CD14-positive monocyte (primary cell): ENCODE measurements around the gene XPO6. TPM values are rescaled to one million over a fixed set of nuclear protein-coding genes. Genes with fewer than 3 reads are reported as not detected.

Source experiments
- DNase-seq, 3 donors: peaks; one replicate each; pipeline ENCODE4 v3.0.0-alpha.2; 2011 to 2022
- H2AFZ ChIP-seq: 2 replicates; pipeline ENCODE4 v1.6.0; 2012; ENCODE audit warnings: mild to moderate bottlenecking, low read depth, low read length, inconsistent platforms; ENCODE audit not compliant: insufficient read depth, poor library complexity, severe bottlenecking
- H3K27ac ChIP-seq, 2 donors: 1 replicate in 1 of 2; 2 replicates in 1 of 2; pipeline ENCODE4 v1.5.1; 2012 to 2013; ENCODE audit warnings: low read length in 2 of 2, control low read depth in 1 of 2, inconsistent platforms in 1 of 2, low read depth in 1 of 2, mild to moderate bottlenecking in 1 of 2
- H3K27me3 ChIP-seq, 2 donors: one replicate each; pipeline versions ENCODE4 v1.6.0 to v1.6.1; 2011 to 2013; ENCODE audit warnings: low read length in 2 of 2; ENCODE audit not compliant: control insufficient read depth in 2 of 2, insufficient read depth in 2 of 2
- H3K36me3 ChIP-seq, 2 donors: replicated peaks in 1 of 2; 1 replicate in 1 of 2; 2 replicates in 1 of 2; pipeline versions ENCODE4 v1.5.1 to v1.6.1; 2012 to 2013; ENCODE audit warnings: low read length in 2 of 2, control low read depth in 1 of 2, inconsistent platforms in 1 of 2, mild to moderate bottlenecking in 1 of 2; ENCODE audit not compliant: insufficient read depth in 2 of 2, control insufficient read depth in 1 of 2
- H3K4me1 ChIP-seq, 2 donors: 1 replicate in 1 of 2; 2 replicates in 1 of 2; pipeline versions ENCODE4 v1.5.1 to v1.6.1; 2012 to 2013; ENCODE audit warnings: low read length in 2 of 2, control low read depth in 1 of 2, inconsistent platforms in 1 of 2, mild to moderate bottlenecking in 1 of 2, moderate library complexity in 1 of 2; ENCODE audit not compliant: insufficient read depth in 2 of 2, control insufficient read depth in 1 of 2
- H3K4me2 ChIP-seq: replicated peaks from 2 replicates; pipeline ENCODE3; 2012; ENCODE audit warnings: low read length, moderate library complexity, mild to moderate bottlenecking; ENCODE audit not compliant: poor library complexity, severe bottlenecking; ENCODE audit errors: extremely low read depth
- H3K4me3 ChIP-seq, 3 experiments: fragments of 200-600 bp in 1 of 3; sonication (generic) in 1 of 3; replicated peaks in 1 of 3; 1 replicate in 2 of 3; 2 replicates in 1 of 3; pipeline ENCODE4 v1.5.1; 2011 to 2013; ENCODE audit warnings: low read length in 3 of 3, mild to moderate bottlenecking in 3 of 3, control low read depth in 2 of 3, low read depth in 2 of 3, inconsistent platforms in 1 of 3, moderate library complexity in 1 of 3
- H3K79me2 ChIP-seq: 2 replicates; pipeline ENCODE4 v1.6.0; 2012; ENCODE audit warnings: mild to moderate bottlenecking, control low read depth, inconsistent platforms, low read length, moderate library complexity; ENCODE audit not compliant: insufficient read depth
- H3K9ac ChIP-seq: 2 replicates; pipeline ENCODE4 v1.6.0; 2017; ENCODE audit warnings: low read length, mild to moderate bottlenecking; ENCODE audit not compliant: insufficient read depth, poor library complexity, severe bottlenecking
- H3K9me3 ChIP-seq, 2 donors: replicated peaks in 1 of 2; 1 replicate in 1 of 2; 2 replicates in 1 of 2; pipeline versions ENCODE4 v1.5.1 to v1.6.1; 2012 to 2013; ENCODE audit warnings: low read length in 2 of 2, control low read depth in 1 of 2; ENCODE audit not compliant: control insufficient read depth in 1 of 2, insufficient read depth in 1 of 2
- H4K20me1 ChIP-seq: 2 replicates; pipeline ENCODE4 v1.6.0; 2012; ENCODE audit warnings: mild to moderate bottlenecking, low read length, control low read depth, moderate library complexity; ENCODE audit not compliant: insufficient read depth
- H3K27ac Mint-ChIP-seq, 7 donors: one replicate each; pipeline ENCODE4 v1.8.0; 2020; ENCODE audit warnings: mild to moderate bottlenecking in 7 of 7, mixed read lengths in 7 of 7, moderate library complexity in 6 of 7, inconsistent platforms in 2 of 7
- H3K27me3 Mint-ChIP-seq, 3 donors: one replicate each; pipeline ENCODE4 v1.8.0; 2021 to 2022; ENCODE audit warnings: low read depth in 3 of 3, mild to moderate bottlenecking in 3 of 3, mixed read lengths in 3 of 3, moderate library complexity in 3 of 3, inconsistent platforms in 1 of 3
- H3K36me3 Mint-ChIP-seq, 2 donors: one replicate each; pipeline ENCODE4 v1.8.0; 2020; ENCODE audit warnings: mixed read lengths in 2 of 2, inconsistent platforms in 1 of 2, mild to moderate bottlenecking in 1 of 2
- H3K4me1 Mint-ChIP-seq: one replicate; pipeline ENCODE4 v1.8.0; 2020; ENCODE audit warnings: mild to moderate bottlenecking, mixed read lengths
- H3K4me3 Mint-ChIP-seq, 2 donors: one replicate each; pipeline ENCODE4 v1.8.0; 2020; ENCODE audit warnings: mild to moderate bottlenecking in 2 of 2, mixed read lengths in 2 of 2, moderate library complexity in 1 of 2
- H3K9me3 Mint-ChIP-seq, 7 donors: one replicate each; pipeline ENCODE4 v1.8.0; 2020 to 2022; ENCODE audit warnings: mixed read lengths in 7 of 7, mild to moderate bottlenecking in 6 of 7, moderate library complexity in 6 of 7, inconsistent platforms in 2 of 7
- CTCF ChIP-seq: fragments of 200-600 bp; IDR thresholded peaks from one replicate; pipeline ENCODE4 v1.8.0; 2022; ENCODE audit warnings: antibody characterized with exemption, mild to moderate bottlenecking
- WGBS: methylation state at CpG from one replicate; pipeline ENCODE4 v1.1.5; 2013; ENCODE audit warnings: missing lambda C conversion rate; ENCODE audit not compliant: insufficient coverage; 5-methylcytosine and 5-hydroxymethylcytosine counted together
- intact Hi-C, 2 donors: fragments of 100-400 bp; cut with micrococcal nuclease; formaldehyde crosslinking; loops; one replicate each; pipeline versions ENCODE4 v1.15.0 to v1.15.1; 2023
- polyA plus RNA-seq, 3 donors: library from polyadenylated mRNA; depleted of rRNA in 1 of 3; unstranded in 2 of 3; stranded (reverse) in 1 of 3; fragments of 300-500 nt in 2 of 3; fragments of >200 nt in 1 of 3; fragmentation: Illumina TruSeq in 2 of 3; gene quantifications; 1 replicate in 2 of 3; 2 replicates in 1 of 3; pipeline ENCODE4 v1.2.3, GENCODE V29; 2012 to 2021

Gene XPO6
- polyA plus RNA-seq, 3 donors: 35.7 to 166 (median 38.3) TPM

GRCh38 chr16:28139530-28139929, 72.2 kb downstream of the XPO6 start:
- H3K4me1 ChIP-seq: peaks cover 36 to 45% of the 10 kb centered on the region in 2 donors
- peaks cover 44% of the 10 kb centered on the region for H3K4me1 Mint-ChIP-seq
- no peaks in the 10 kb centered on the region for H3K27me3 Mint-ChIP-seq
- H3K36me3 Mint-ChIP-seq: peaks cover 53 to 69% of the 10 kb centered on the region in 2 donors
- H3K4me3 ChIP-seq: no peak overlapping the region
- peaks cover 23% of the 10 kb centered on the region for H4K20me1 ChIP-seq
- H3K36me3 ChIP-seq: peaks cover 34 to 68% of the 10 kb centered on the region in 2 donors
- H3K4me3 Mint-ChIP-seq: no peak overlapping the region
- H3K4me2 ChIP-seq: no peak overlapping the region
- intact Hi-C loops: no loop called here
- H2AFZ ChIP-seq: no peak overlapping the region
- peaks cover 47% of the 10 kb centered on the region for H3K79me2 ChIP-seq
- no peak overlapping the region for H3K9ac ChIP-seq
- no peak for DNase-seq
- peak overlapping the region in 6 of 7 donors; percentile 20 to 69 (median 62) for H3K27ac Mint-ChIP-seq
- H3K9me3 Mint-ChIP-seq: peaks cover 0 to 2% (median 0%) of the 10 kb centered on the region in 7 donors
- WGBS: no CpG with 5 or more reads among the region's 1 CpG
- peak; percentile 13 for TF ChIP-seq CTCF
- no peak overlapping the region for H3K27ac ChIP-seq
- H3K9me3 ChIP-seq: no peaks in the 10 kb centered on the region
- H3K27me3 ChIP-seq: no peaks in the 10 kb centered on the region

DNA sequence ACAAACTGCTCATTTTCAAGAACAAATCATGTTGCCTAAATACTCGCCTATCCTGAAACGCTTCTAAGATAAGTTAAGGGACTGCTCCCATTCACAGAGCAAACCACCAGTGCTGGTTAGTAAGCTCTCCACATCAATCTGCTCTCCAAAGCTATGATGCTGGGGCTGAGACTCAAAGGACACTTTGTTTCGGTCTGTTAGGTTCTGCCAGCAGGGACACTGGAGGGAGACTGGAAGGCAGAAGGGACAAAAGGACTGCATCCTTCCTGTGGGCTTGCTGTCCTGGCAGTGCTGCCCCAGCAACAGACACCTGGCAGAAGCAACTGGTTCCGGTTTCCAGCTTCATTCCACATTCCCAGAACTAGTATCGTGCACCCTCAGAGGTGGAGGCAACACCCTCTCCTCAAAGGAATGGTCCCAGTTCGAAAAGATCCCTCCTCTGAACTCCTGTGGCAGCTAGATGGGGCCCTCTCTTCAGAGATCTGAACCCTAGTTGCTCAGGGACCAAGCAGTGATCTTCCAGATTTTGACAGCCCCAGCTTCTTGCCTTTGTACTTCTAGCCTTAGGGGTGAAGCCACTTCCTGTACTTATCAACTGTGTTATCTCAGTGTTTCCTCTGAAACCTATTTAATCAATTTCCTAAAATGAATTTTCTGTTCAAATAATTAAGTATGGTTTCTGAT, 74.9 kb downstream of the XPO6 start:
- Mint-ChIP-seq H3K36me3 (peaks cover 70 to 78% of the 10 kb centered on the region in 2 donors), H3K27me3 (no peaks in the 10 kb centered on the region), H3K27ac (peak overlapping the region in 5 of 7 donors; percentile 22 to 77 (median 38)), H3K9me3 (peaks cover 0 to 2% (median 0%) of the 10 kb centered on the region in 7 donors), H3K4me1 (peaks cover 23% of the 10 kb centered on the region), H3K4me3 (no peak overlapping the region)
- H3K9ac ChIP-seq: no peak overlapping the region
- no peaks in the 10 kb centered on the region for H3K27me3 ChIP-seq
- peaks cover 59 to 78% of the 10 kb centered on the region in 2 donors for H3K36me3 ChIP-seq
- TF ChIP-seq CTCF: no peak
- H3K79me2 ChIP-seq: peaks cover 31% of the 10 kb centered on the region
- H2AFZ ChIP-seq: no peak overlapping the region
- intact Hi-C loops: no loop called here
- WGBS: 77% methylated on average over 6 of the region's 6 CpGs
- peak overlapping the region in 1 of 2 donors; percentile 30 for H3K27ac ChIP-seq
- H4K20me1 ChIP-seq: peaks cover 36% of the 10 kb centered on the region
- DNase-seq: no peak
- H3K4me1 ChIP-seq: peaks cover 18% of the 10 kb centered on the region in 2 donors
- no peak overlapping the region for H3K4me3 ChIP-seq
- H3K4me2 ChIP-seq: no peak overlapping the region
- no peaks in the 10 kb centered on the region for H3K9me3 ChIP-seq
